Astrocyte (in vitro differentiated cells and primary cell): ENCODE results near the gene RALGPS1. TPM values are rescaled to one million over a fixed set of nuclear protein-coding genes. Genes with fewer than 3 reads are reported as not detected.
A peak's percentile ranks its signal among the peaks of the same experiment; 100 is the strongest.

Experiments
- DNase-seq: peaks from one replicate; pipeline ENCODE4 v3.0.0-alpha.2; 2010; ENCODE audit warnings: low read depth
- FAIRE-seq: peaks from 2 replicates; lab custom pipeline; 2011; peaks lifted over from hg19 to GRCh38; lab: Jason Lieb, UNC
- H2AFZ ChIP-seq: 2 replicates; pipeline ENCODE4 v1.6.0; 2012; ENCODE audit warnings: low read depth, low read length, inconsistent platforms
- H3K27ac ChIP-seq: 2 replicates; pipeline ENCODE4 v1.5.1; 2011; ENCODE audit warnings: low read depth, low read length, inconsistent platforms
- H3K27me3 ChIP-seq: 2 replicates; pipeline ENCODE4 v1.6.0; 2011; ENCODE audit warnings: low read length, inconsistent platforms; ENCODE audit not compliant: insufficient read depth
- H3K36me3 ChIP-seq: 2 replicates; pipeline ENCODE4 v1.5.1; 2011; ENCODE audit warnings: low read length, inconsistent platforms; ENCODE audit not compliant: insufficient read depth
- H3K4me1 ChIP-seq: 2 replicates; pipeline ENCODE4 v1.5.1; 2011; ENCODE audit warnings: low read length, inconsistent platforms; ENCODE audit not compliant: insufficient read depth
- H3K4me2 ChIP-seq: 2 replicates; pipeline ENCODE4 v1.6.0; 2012; ENCODE audit warnings: low read length, inconsistent platforms
- H3K4me3 ChIP-seq: 2 replicates; pipeline ENCODE4 v1.5.1; 2011; ENCODE audit warnings: low read depth, mild to moderate bottlenecking, low read length, inconsistent platforms; ENCODE audit not compliant: insufficient read depth
- H3K79me2 ChIP-seq: 2 replicates; pipeline ENCODE4 v1.6.0; 2012; ENCODE audit warnings: mild to moderate bottlenecking, low read length, inconsistent platforms; ENCODE audit not compliant: insufficient read depth
- H3K9ac ChIP-seq: 2 replicates; pipeline ENCODE4 v1.6.0; 2012; ENCODE audit warnings: mild to moderate bottlenecking, low read length, inconsistent platforms
- H3K9me3 ChIP-seq: 2 replicates; pipeline ENCODE4 v1.5.1; 2012; ENCODE audit warnings: low read depth, mild to moderate bottlenecking, low read length, inconsistent platforms; ENCODE audit not compliant: insufficient read depth
- H4K20me1 ChIP-seq: 2 replicates; pipeline ENCODE4 v1.6.0; 2012; ENCODE audit warnings: low read length, inconsistent platforms; ENCODE audit not compliant: insufficient read depth
- H3K27ac Mint-ChIP-seq: one replicate; pipeline ENCODE4 v1.8.0; 2021; ENCODE audit warnings: mild to moderate bottlenecking, mixed read lengths; ENCODE audit not compliant: unreplicated experiment
- H3K27me3 Mint-ChIP-seq: one replicate; pipeline ENCODE4 v1.8.0; 2021; ENCODE audit warnings: low read depth, mixed read lengths; ENCODE audit not compliant: unreplicated experiment
- H3K36me3 Mint-ChIP-seq: one replicate; pipeline ENCODE4 v1.8.0; 2021; ENCODE audit warnings: low read depth, mixed read lengths; ENCODE audit not compliant: unreplicated experiment
- H3K4me1 Mint-ChIP-seq: one replicate; pipeline ENCODE4 v1.8.0; 2021; ENCODE audit warnings: low read depth, mixed read lengths; ENCODE audit not compliant: unreplicated experiment
- H3K4me3 Mint-ChIP-seq: one replicate; pipeline ENCODE4 v1.8.0; 2021; ENCODE audit warnings: mild to moderate bottlenecking, moderate library complexity, mixed read lengths; ENCODE audit not compliant: unreplicated experiment
- H3K9me3 Mint-ChIP-seq: one replicate; pipeline ENCODE4 v1.8.0; 2021; ENCODE audit warnings: mild to moderate bottlenecking, mixed read lengths; ENCODE audit not compliant: unreplicated experiment
- EZH2 ChIP-seq: IDR thresholded peaks from 2 replicates; pipeline ENCODE4 v1.6.1; 2012; ENCODE audit warnings: mild to moderate bottlenecking, low read length, inconsistent platforms; ENCODE audit not compliant: insufficient read depth
- total RNA-seq: library from RNA; stranded (reverse); gene quantifications from 2 replicates; pipeline ENCODE4 v1.2.1, GENCODE V29; 2021
- TF ChIP-seq, protein P1 (sequence below): IDR thresholded peaks from 2 replicates; pipeline ENCODE4 v1.5.1; 2011; ENCODE audit warnings: low read depth, mild to moderate bottlenecking, inconsistent platforms, low read length, moderate library complexity; ENCODE audit not compliant: insufficient read depth

Gene RALGPS1
- total RNA-seq, 1 donor from 2014 or later: 2.8 TPM

DNA sequence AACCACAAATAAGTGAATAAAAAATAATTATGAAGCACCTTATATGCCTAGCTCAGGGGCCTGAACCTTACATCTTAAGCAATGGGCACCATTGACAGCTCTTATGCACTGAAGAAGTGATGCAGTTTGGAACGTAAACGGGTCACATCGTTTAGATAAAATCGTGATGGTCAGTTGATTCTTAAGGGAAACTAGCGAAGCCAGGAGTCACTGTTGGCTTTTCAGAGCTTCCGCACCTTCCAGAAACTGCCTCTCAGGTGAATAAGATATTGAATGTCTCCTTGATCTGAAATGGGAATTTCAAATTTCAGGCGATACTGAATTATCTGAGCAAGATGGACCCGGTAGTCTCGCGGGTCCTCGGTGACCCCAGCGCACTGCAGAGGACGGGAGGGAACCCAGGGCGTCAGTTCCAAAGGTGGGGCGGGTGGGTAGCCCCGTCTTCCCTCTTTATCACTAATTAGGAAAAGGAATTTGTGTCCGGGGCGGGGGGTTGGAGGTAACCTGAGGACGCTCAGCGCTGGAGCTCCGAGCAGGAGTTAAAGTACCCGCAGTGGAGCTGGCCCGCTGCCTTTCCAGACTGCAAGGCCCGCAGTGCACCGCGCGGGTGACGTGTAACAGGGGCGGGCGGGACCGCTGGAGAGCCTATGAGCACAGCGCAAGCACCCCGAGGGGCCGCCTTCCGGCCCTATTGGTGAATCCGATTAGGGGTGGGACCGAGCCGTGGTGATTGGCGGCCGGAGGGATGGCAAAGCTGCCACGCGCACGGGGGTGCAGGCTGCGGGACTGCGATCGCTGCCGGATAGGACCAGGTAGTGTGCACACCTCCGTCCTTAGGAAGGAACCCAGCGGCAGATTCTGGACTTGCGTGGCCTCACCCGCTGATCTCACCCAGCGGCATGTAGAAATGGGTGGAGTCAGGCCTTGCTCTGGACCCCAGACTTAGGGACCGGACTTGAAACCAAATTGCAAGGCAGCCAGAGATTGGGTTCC is 330.3 kb downstream of the RALGPS1 start:
- Mint-ChIP-seq H3K4me1 (peaks cover 2% of the 10 kb centered on the region), H3K9me3 (no peaks in the 10 kb centered on the region), H3K27ac (peak overlapping the region; percentile 80), H3K36me3 (no peaks in the 10 kb centered on the region), H3K27me3 (no peaks in the 10 kb centered on the region), H3K4me3 (peak overlapping the region; percentile 91)
- Histone ChIP-seq H3K4me2 (peak overlapping the region; percentile 88), H3K79me2 (no peaks in the 10 kb centered on the region), H3K27ac (no peak overlapping the region), H4K20me1 (no peaks in the 10 kb centered on the region), H3K36me3 (no peaks in the 10 kb centered on the region), H3K4me3 (peak overlapping the region; percentile 72), H3K9me3 (no peaks in the 10 kb centered on the region), H2AFZ (peak overlapping the region; percentile 99), H3K4me1 (no peaks in the 10 kb centered on the region), H3K9ac (peak overlapping the region; percentile 66), H3K27me3 (no peaks in the 10 kb centered on the region)
- TF ChIP-seq, protein P1, sequence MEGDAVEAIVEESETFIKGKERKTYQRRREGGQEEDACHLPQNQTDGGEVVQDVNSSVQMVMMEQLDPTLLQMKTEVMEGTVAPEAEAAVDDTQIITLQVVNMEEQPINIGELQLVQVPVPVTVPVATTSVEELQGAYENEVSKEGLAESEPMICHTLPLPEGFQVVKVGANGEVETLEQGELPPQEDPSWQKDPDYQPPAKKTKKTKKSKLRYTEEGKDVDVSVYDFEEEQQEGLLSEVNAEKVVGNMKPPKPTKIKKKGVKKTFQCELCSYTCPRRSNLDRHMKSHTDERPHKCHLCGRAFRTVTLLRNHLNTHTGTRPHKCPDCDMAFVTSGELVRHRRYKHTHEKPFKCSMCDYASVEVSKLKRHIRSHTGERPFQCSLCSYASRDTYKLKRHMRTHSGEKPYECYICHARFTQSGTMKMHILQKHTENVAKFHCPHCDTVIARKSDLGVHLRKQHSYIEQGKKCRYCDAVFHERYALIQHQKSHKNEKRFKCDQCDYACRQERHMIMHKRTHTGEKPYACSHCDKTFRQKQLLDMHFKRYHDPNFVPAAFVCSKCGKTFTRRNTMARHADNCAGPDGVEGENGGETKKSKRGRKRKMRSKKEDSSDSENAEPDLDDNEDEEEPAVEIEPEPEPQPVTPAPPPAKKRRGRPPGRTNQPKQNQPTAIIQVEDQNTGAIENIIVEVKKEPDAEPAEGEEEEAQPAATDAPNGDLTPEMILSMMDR: no peak
- no peak for TF ChIP-seq EZH2
- FAIRE-seq (no peak), DNase-seq (peak; percentile 89)

GRCh38 chr9:127245637-127246164 is 331.1 kb downstream of the RALGPS1 start:
- DNase-seq: no peak
- Mint-ChIP-seq H3K36me3 (peaks cover 5% of the 10 kb centered on the region), H3K4me3 (peak overlapping the region; percentile 91), H3K27me3 (no peaks in the 10 kb centered on the region), H3K9me3 (no peaks in the 10 kb centered on the region), H3K4me1 (peaks cover 2% of the 10 kb centered on the region), H3K27ac (no peak overlapping the region)
- Histone ChIP-seq H4K20me1 (no peaks in the 10 kb centered on the region), H3K9ac (peak overlapping the region; percentile 66), H3K36me3 (no peaks in the 10 kb centered on the region), H3K4me3 (peak overlapping the region; percentile 72), H2AFZ (peak overlapping the region; percentile 99), H3K9me3 (no peaks in the 10 kb centered on the region), H3K4me2 (peak overlapping the region; percentile 88), H3K79me2 (no peaks in the 10 kb centered on the region), H3K27ac (no peak overlapping the region), H3K4me1 (no peaks in the 10 kb centered on the region), H3K27me3 (no peaks in the 10 kb centered on the region)
- TF ChIP-seq, protein P1: no peak
- TF ChIP-seq EZH2: no peak
- FAIRE-seq: no peak
